Neural crest cell (in vitro differentiated cells): ENCODE results near the gene OR52E2. TPM values are rescaled to one million over a fixed set of nuclear protein-coding genes. Genes with fewer than 3 reads are reported as not detected.

Source experiments
- DNase-seq: peaks from one replicate; pipeline ENCODE4 v3.0.0; 2021; ENCODE audit warnings: low read depth, mixed read lengths, low spot score
- H3K27ac Mint-ChIP-seq: one replicate; pipeline ENCODE4 v1.8.0; 2021; ENCODE audit warnings: mild to moderate bottlenecking, mixed read lengths; ENCODE audit not compliant: unreplicated experiment
- H3K27me3 Mint-ChIP-seq: 2 replicates; pipeline ENCODE4 v1.8.0; 2021; ENCODE audit warnings: low read depth, mild to moderate bottlenecking, mixed read lengths
- H3K36me3 Mint-ChIP-seq: 2 replicates; pipeline ENCODE4 v1.8.0; 2021; ENCODE audit warnings: low read depth, mild to moderate bottlenecking, mixed read lengths
- H3K4me1 Mint-ChIP-seq: 2 replicates; pipeline ENCODE4 v1.8.0; 2021; ENCODE audit warnings: mixed read lengths
- H3K4me3 Mint-ChIP-seq: one replicate; pipeline ENCODE4 v1.8.0; 2021; ENCODE audit warnings: mild to moderate bottlenecking, mixed read lengths
- H3K9me3 Mint-ChIP-seq: 2 replicates; pipeline ENCODE4 v1.8.0; 2021; ENCODE audit warnings: mixed read lengths
- total RNA-seq: library from RNA; stranded (reverse); gene quantifications from 2 replicates; pipeline ENCODE4 v1.2.1, GENCODE V29; 2021
- TF ChIP-seq, protein P1 (sequence below): fragments of 200-600 bp; sonication (generic); conservative IDR thresholded peaks from 2 replicates; pipeline ENCODE4 v1.5.0; 2021; ENCODE audit warnings: antibody characterized with exemption, mild to moderate bottlenecking

Gene OR52E2
- total RNA-seq, 1 donor from 2014 or later = not detected

DNA sequence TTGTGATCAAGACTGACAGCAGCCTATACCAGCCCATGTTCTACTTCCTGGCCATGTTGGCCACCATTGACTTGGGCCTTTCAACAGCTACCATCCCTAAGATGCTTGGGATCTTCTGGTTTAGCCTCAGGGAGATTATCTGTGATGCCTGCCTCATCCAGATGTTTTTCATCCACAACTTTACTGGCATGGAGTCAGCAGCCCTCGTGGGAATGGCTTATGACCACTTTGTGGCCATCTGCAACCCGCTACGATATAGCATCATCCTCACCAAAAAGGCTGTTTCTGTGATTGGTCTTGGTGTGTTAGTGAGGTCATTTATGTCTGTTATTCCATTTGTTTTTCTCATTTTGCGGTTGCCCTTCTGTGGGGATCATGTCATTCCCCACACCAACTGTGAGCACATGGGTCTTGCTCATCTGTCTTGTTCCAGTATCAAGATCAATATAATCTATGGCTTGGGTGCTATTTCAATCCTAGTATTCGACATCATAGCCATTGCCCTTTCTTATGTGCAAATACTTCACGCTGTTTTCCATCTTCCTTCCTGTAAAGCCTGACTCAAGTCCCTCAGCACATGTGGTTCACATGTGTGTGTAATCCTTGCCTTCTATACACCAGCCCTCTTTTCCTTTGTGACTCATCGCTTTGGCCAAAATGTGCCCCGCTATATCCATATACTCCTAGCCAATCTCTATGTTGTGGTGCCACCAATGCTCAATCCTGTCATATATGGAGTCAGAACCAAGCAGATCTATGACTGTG, 33.6 kb upstream of the OR52E2 start:
- no peaks in the 10 kb centered on the region for H3K36me3 Mint-ChIP-seq
- peaks cover 4% of the 10 kb centered on the region for H3K4me1 Mint-ChIP-seq
- DNase-seq = no peak
- TF ChIP-seq, protein P1, sequence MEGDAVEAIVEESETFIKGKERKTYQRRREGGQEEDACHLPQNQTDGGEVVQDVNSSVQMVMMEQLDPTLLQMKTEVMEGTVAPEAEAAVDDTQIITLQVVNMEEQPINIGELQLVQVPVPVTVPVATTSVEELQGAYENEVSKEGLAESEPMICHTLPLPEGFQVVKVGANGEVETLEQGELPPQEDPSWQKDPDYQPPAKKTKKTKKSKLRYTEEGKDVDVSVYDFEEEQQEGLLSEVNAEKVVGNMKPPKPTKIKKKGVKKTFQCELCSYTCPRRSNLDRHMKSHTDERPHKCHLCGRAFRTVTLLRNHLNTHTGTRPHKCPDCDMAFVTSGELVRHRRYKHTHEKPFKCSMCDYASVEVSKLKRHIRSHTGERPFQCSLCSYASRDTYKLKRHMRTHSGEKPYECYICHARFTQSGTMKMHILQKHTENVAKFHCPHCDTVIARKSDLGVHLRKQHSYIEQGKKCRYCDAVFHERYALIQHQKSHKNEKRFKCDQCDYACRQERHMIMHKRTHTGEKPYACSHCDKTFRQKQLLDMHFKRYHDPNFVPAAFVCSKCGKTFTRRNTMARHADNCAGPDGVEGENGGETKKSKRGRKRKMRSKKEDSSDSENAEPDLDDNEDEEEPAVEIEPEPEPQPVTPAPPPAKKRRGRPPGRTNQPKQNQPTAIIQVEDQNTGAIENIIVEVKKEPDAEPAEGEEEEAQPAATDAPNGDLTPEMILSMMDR = no peak
- H3K27me3 Mint-ChIP-seq = peaks cover 23% of the 10 kb centered on the region
- no peak overlapping the region for H3K27ac Mint-ChIP-seq
- no peak overlapping the region for H3K4me3 Mint-ChIP-seq
- H3K9me3 Mint-ChIP-seq = no peaks in the 10 kb centered on the region

DNA sequence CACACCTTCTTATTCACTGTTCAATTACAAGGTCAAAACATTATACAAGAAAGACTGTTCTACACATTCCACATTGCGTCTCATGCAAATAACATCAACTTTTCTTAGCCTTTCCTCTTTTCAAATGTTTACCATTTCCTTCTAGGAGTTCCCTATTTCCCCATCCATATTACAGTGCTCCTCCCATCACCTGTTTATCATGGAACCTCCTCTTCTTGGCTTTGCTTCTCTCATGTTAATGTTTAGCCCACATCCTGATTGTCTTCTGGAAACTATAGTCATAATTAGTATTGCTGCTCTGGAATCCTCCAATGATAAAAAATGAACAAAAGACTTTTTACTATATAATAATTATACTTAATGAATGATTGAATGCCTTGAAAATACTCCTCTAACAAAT, 31.2 kb upstream of the OR52E2 start:
- H3K4me1 Mint-ChIP-seq = peaks cover 4% of the 10 kb centered on the region
- TF ChIP-seq, protein P1 = no peak
- H3K27ac Mint-ChIP-seq = no peak overlapping the region
- H3K36me3 Mint-ChIP-seq = no peaks in the 10 kb centered on the region
- H3K27me3 Mint-ChIP-seq = peaks cover 25% of the 10 kb centered on the region
- H3K4me3 Mint-ChIP-seq = no peak overlapping the region
- H3K9me3 Mint-ChIP-seq = no peaks in the 10 kb centered on the region
- DNase-seq = no peak

DNA sequence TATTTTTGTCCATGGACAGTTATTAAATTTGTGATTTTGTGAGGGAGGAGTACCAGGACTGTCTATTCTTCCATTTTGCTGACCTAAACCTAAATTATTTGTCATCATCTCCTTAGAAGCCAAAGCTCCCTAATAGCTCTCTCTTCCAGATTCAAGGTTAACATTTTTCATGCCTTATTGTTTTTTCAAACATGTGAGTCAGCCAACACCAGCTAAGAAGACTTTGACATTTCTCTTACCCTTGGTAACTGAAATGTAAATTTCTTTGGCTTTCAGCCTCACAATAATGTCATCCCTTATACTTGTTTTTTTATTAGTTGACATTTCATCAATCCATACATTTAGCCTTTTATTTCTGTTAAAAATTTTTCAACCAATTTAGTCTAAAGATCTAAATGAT, 29.1 kb upstream of the OR52E2 start:
- TF ChIP-seq, protein P1 = no peak
- H3K27ac Mint-ChIP-seq = no peak overlapping the region
- no peak overlapping the region for H3K4me3 Mint-ChIP-seq
- peaks cover 20% of the 10 kb centered on the region for H3K27me3 Mint-ChIP-seq
- no peak for DNase-seq
- no peaks in the 10 kb centered on the region for H3K9me3 Mint-ChIP-seq
- peaks cover 4% of the 10 kb centered on the region for H3K4me1 Mint-ChIP-seq
- no peaks in the 10 kb centered on the region for H3K36me3 Mint-ChIP-seq

DNA sequence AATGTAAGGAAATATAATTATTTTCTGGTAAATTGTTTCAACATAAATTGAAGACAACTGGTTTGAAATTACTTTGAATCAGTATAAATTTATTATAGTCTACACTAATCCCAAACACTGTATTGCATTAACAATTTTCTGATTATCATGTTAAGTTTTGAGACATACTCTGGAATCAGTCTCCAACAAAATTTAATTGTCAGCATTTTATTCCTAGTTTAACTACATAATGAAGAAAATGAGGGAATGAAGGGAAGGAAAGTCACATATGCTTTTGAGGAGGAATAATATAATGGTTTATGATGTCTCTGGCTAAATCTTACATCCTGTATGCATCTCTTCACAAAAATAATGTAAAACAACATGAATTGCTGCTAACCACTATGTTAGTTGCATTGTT, 24.2 kb upstream of the OR52E2 start:
- no peaks in the 10 kb centered on the region for H3K36me3 Mint-ChIP-seq
- H3K9me3 Mint-ChIP-seq = no peaks in the 10 kb centered on the region
- no peak overlapping the region for H3K4me3 Mint-ChIP-seq
- TF ChIP-seq, protein P1 = no peak
- H3K27me3 Mint-ChIP-seq = peaks cover 23% of the 10 kb centered on the region
- DNase-seq = no peak
- H3K27ac Mint-ChIP-seq = no peak overlapping the region
- H3K4me1 Mint-ChIP-seq = no peaks in the 10 kb centered on the region

DNA sequence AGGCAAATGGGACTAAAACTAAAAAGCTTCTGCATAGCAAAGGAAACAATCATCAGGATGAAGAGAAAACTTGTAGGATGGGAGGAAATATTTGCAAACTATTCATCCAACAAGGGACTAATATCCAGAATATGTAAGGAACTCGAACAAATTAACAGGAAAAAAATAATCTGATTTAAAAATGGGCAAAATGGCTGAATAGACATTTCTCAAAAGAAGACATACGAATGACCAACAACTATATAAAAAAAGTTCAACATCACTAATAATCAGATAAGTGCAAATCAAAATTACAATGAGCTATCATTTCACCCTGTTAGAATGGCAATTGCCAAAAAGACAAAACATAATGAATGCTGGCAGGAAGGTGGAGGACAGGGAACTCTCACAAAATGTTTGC, 22.0 kb upstream of the OR52E2 start:
- no peaks in the 10 kb centered on the region for H3K36me3 Mint-ChIP-seq
- DNase-seq = no peak
- TF ChIP-seq, protein P1 = no peak
- no peak overlapping the region for H3K27ac Mint-ChIP-seq
- no peaks in the 10 kb centered on the region for H3K4me1 Mint-ChIP-seq
- H3K9me3 Mint-ChIP-seq = no peaks in the 10 kb centered on the region
- H3K27me3 Mint-ChIP-seq = peaks cover 22% of the 10 kb centered on the region
- H3K4me3 Mint-ChIP-seq = no peak overlapping the region
